Testis (tissue), 3 donors: ENCODE measurements around the gene DDX54. TPM values are rescaled to one million over a fixed set of nuclear protein-coding genes. Genes with fewer than 3 reads are reported as not detected.
"Not testable (repeated sequence)": the region's sequence is repeated elsewhere in the genome, so short reads cannot be mapped to it uniquely, and the experiment has no call there.

Source experiments
- DNase-seq: peaks from one replicate; pipeline ENCODE4 v3.0.0-alpha.2; 2019
- H3K27ac ChIP-seq, 2 donors: fragments of 200-600 bp; sonication (generic); one replicate each; pipeline ENCODE4 v1.5.1; 2019
- H3K27me3 ChIP-seq: fragments of 200-600 bp; sonication (generic); one replicate; pipeline ENCODE4 v1.5.1; 2019
- H3K36me3 ChIP-seq: fragments of 200-600 bp; sonication (generic); one replicate; pipeline ENCODE4 v1.5.1; 2017; ENCODE audit warnings: low read depth; ENCODE audit errors: missing control alignments
- H3K4me1 ChIP-seq: fragments of 200-600 bp; sonication (generic); one replicate; pipeline ENCODE4 v1.5.1; 2019
- H3K4me3 ChIP-seq, 2 donors: fragments of 200-600 bp; sonication (generic); one replicate each; pipeline ENCODE4 v1.5.1; 2017 to 2019
- H3K9me3 ChIP-seq: fragments of 200-600 bp; sonication (generic); one replicate; pipeline ENCODE4 v1.5.1; 2017
- POLR2A ChIP-seq: fragments of 450-650 bp; IDR thresholded peaks from one replicate; pipeline ENCODE4 v1.6.1; 2017; ENCODE audit warnings: antibody characterized with exemption, mild to moderate bottlenecking, moderate library complexity
- WGBS, 2 donors: methylation state at CpG; one replicate each; pipeline ENCODE4 v1.1.5; 2018; 5-methylcytosine and 5-hydroxymethylcytosine counted together
- intact Hi-C: fragments of 100-400 bp; cut with DNase I; formaldehyde crosslinking; loops from one replicate; pipeline ENCODE4 v1.15.1; 2023; ENCODE audit warnings: low total_unique reads
- polyA plus RNA-seq: library from polyadenylated mRNA; stranded (reverse); fragments of 350-450 nt; fragmentation: Illumina TruSeq; extraction: RNeasy Lipid Tissue Mini Kit (QIAGEN cat#74804); gene quantifications from one replicate; pipeline ENCODE4 v1.2.3, GENCODE V29; 2014; ENCODE audit warnings: low read depth, low replicate concordance; ENCODE audit not compliant: insufficient read depth
- total RNA-seq, 2 donors: library from RNA; depleted of rRNA; stranded (reverse); fragments of >200 nt; gene quantifications; one replicate each; pipeline ENCODE4 v1.2.3, GENCODE V29; 2016
- TF ChIP-seq, protein P1 (sequence below), 3 experiments: fragments of 450-650 bp in 2 of 3; fragments of 200-600 bp in 1 of 3; sonication (generic) in 1 of 3; IDR thresholded peaks; one replicate each; pipeline ENCODE4 v1.5.1; 2016 to 2019; ENCODE audit warnings: antibody characterized with exemption in 3 of 3, mild to moderate bottlenecking in 2 of 3, moderate library complexity in 1 of 3

The DDX54 gene
- total and polyA plus RNA-seq, 3 donors from 2014 or later = 40.3 to 63.6 (median 62.4) TPM

DNA sequence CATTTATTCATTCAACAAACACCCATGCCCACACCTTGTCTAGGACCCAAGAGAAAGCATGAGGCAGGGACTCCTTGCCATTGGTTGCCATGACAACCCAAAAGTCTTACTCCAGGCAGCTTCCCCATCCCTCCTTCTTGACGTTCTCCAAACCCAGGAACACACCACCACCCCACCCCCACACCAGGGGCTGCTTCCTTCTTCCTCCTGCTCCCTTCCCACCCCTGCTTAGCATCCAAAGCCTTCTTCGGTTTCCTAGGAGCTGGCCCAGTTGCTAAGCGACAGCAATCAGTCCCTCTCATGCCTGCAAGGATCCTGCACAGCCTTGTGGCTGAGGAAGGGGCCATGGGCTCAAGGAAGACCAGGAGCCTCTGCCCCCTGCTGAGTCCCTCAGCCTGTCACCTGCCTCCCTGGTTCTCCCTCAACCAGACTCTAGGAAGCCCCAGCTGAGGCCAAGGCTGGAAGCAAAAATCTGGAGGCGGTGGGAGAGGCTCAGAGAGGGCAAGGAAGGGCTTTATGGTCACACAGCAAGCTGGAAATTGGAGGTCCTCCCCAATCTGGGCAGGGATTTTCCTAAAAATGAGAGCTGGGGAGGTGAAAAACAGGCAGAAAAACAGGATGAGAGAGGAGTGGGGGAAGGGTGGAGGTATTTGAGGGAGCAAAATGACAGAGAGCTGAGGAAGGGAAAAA lies 65.2 kb downstream of the DDX54 start:
- Histone ChIP-seq H3K4me1 (no peaks in the 10 kb centered on the region), H3K27ac (no peak overlapping the region), H3K36me3 (no peaks in the 10 kb centered on the region), H3K4me3 (no peak overlapping the region), H3K27me3 (no peaks in the 10 kb centered on the region), H3K9me3 (no peaks in the 10 kb centered on the region)
- WGBS, 2 donors = 44 to 59% methylated on average over 4 of the region's 4 CpGs
- intact Hi-C loops = no loop called here
- DNase-seq = no peak
- TF ChIP-seq, protein P1, sequence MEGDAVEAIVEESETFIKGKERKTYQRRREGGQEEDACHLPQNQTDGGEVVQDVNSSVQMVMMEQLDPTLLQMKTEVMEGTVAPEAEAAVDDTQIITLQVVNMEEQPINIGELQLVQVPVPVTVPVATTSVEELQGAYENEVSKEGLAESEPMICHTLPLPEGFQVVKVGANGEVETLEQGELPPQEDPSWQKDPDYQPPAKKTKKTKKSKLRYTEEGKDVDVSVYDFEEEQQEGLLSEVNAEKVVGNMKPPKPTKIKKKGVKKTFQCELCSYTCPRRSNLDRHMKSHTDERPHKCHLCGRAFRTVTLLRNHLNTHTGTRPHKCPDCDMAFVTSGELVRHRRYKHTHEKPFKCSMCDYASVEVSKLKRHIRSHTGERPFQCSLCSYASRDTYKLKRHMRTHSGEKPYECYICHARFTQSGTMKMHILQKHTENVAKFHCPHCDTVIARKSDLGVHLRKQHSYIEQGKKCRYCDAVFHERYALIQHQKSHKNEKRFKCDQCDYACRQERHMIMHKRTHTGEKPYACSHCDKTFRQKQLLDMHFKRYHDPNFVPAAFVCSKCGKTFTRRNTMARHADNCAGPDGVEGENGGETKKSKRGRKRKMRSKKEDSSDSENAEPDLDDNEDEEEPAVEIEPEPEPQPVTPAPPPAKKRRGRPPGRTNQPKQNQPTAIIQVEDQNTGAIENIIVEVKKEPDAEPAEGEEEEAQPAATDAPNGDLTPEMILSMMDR (IDR thresholded peaks at IDR 0.05) = no peak
- TF ChIP-seq POLR2A = no peak

DNA sequence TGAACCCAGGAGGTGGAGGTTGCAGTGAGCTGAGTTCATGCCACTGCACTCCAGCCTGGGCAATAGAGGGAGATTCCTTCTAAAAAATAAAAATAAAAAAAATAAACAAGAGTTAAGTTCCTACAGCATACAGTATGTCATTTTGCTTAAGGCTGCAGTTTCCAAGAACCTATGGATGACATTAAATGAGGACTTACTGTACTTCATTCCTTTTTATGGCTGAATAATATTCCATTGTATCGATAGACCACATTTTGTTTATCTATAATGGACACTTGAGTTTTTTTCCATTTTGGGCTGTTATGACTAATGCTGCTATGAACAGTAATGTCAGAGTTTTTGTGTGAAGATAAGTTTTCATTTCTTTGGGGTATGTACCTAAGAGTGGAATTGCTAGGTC lies 67.1 kb downstream of the DDX54 start:
- Histone ChIP-seq H3K4me1 (no peaks in the 10 kb centered on the region), H3K9me3 (no peaks in the 10 kb centered on the region), H3K36me3 (no peaks in the 10 kb centered on the region), H3K27ac (no peak overlapping the region), H3K27me3 (no peaks in the 10 kb centered on the region), H3K4me3 (no peak overlapping the region)
- 96 to 100% methylated on average over 1 of the region's 1 CpG for WGBS, 2 donors
- TF ChIP-seq, protein P1 (IDR thresholded peaks at IDR 0.05) = no peak
- no peak for TF ChIP-seq POLR2A
- no peak for DNase-seq
- intact Hi-C loops = no loop called here

DNA sequence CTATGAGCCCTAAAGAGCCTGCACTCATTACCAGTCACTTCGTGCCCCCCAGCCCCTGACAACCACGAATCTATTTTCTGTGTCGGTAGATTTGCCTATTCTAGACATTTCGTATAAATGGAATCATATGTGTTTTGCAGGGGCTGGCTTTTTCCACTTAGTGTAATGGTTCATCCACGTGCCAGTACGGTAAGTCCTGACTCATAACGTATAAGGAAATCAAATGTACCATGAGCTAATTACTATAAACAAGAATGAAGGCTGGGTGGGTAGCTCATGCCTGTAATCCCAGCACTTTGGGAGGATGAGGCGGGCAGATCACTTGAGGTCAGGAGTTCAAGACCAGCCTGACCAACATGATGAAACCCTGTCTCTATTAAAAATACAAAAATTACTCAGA lies 67.6 kb downstream of the DDX54 start:
- H3K4me3 ChIP-seq, H3K9me3 ChIP-seq, H3K27ac ChIP-seq, DNase-seq, H3K27me3 ChIP-seq, H3K36me3 ChIP-seq, intact Hi-C loops, H3K4me1 ChIP-seq: not testable (repeated sequence)
- 83 to 90% methylated on average over 8 of the region's 8 CpGs for WGBS, 2 donors

DNA sequence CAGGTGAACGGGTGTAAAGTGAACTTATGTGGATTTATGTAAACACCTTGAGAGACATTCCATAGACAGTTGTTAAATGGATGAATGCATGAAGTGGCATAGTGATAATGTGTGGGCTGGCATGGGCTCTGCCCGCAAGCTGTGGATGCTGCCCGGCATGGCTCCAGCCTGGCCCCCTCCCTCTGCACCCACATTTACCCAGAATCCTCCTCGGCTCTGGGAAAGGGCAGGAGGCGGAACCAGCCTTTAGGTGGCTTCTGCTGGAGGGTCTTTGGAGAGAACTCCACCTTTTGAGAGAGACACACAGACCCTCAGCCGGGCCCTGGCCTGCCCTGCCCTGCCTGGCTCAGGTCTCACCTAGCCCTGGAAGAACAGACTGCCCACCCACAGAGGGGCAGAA lies 68.4 kb downstream of the DDX54 start:
- 68 to 79% methylated on average over 5 to 6 of the region's 6 CpGs for WGBS, 2 donors
- Histone ChIP-seq H3K9me3 (no peaks in the 10 kb centered on the region), H3K36me3 (no peaks in the 10 kb centered on the region), H3K27ac (no peak overlapping the region), H3K4me3 (no peak overlapping the region), H3K27me3 (no peaks in the 10 kb centered on the region), H3K4me1 (no peaks in the 10 kb centered on the region)
- TF ChIP-seq, protein P1 (IDR thresholded peaks at IDR 0.05) = no peak
- TF ChIP-seq POLR2A = no peak
- DNase-seq = no peak
- intact Hi-C loops = no loop called here

DNA sequence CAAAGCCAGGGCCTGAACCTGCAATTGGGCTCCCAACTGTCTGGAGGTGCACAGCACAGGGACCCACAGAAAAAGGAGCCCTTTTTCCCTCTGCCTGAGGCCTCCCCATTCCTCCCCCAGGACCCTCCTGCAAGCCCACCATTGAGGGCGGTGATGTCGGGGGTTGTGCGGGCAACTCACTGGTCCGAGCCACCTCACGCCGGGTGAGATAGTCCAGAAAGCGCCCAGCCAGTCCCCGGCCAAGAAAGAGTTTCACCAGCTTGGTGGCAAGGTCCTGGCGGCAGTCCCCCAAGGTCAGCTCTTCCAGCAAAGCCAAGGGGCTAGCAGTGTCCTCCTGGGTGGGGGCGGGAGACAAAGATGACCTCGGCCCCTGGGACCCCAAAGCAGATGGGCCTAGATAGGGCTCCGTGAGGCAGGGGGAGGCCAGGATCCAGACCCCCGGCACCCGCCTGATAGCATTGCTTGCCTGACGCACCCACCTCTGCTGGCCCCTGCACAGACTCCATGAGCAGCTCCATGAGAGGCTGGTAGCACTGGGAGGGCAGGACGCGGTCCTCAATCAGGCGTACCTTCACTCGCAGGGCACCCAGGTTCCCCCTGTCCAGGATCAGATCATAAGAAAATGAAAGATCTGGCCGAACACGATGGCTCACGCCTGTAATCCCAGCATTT lies 69.7 kb downstream of the DDX54 start:
- Histone ChIP-seq H3K4me1 (no peaks in the 10 kb centered on the region), H3K36me3 (no peaks in the 10 kb centered on the region), H3K27ac (no peak overlapping the region), H3K4me3 (no peak overlapping the region), H3K9me3 (no peaks in the 10 kb centered on the region), H3K27me3 (no peaks in the 10 kb centered on the region)
- no peak for DNase-seq
- intact Hi-C loops = no loop called here
- 73 to 78% methylated on average over 16 to 22 of the region's 22 CpGs for WGBS, 2 donors
- TF ChIP-seq POLR2A = no peak
- TF ChIP-seq, protein P1 (IDR thresholded peaks at IDR 0.05) = no peak
